Measurements from ENCODE around the gene TNFRSF6B.

Gene TNFRSF6B

DNA sequence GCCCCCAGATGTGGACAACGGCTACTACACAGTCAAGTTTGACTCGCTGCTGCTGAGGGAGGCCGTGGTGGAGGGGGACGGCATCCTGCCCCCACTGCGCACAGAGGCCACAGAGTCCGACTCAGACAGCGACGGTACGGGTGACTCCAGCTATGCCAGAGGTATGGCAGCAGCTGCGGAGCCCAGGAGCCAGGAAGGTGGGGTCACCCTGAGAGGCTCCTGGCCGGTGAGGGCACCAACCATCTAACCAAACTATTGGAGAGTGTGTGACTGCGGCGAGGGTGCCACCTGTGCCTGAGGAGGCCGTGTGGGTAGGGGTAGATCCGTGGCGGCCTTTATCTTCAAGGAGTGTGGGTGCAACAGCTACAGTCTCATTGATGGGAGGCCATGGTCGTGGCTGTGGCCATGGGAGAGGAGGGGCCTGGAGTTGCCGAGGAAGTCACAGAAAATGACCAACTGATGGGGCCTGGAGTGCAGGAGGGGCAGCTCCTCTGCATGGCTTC, 37.2 kb downstream of the TNFRSF6B start:
- TF ChIP-seq, protein P1, sequence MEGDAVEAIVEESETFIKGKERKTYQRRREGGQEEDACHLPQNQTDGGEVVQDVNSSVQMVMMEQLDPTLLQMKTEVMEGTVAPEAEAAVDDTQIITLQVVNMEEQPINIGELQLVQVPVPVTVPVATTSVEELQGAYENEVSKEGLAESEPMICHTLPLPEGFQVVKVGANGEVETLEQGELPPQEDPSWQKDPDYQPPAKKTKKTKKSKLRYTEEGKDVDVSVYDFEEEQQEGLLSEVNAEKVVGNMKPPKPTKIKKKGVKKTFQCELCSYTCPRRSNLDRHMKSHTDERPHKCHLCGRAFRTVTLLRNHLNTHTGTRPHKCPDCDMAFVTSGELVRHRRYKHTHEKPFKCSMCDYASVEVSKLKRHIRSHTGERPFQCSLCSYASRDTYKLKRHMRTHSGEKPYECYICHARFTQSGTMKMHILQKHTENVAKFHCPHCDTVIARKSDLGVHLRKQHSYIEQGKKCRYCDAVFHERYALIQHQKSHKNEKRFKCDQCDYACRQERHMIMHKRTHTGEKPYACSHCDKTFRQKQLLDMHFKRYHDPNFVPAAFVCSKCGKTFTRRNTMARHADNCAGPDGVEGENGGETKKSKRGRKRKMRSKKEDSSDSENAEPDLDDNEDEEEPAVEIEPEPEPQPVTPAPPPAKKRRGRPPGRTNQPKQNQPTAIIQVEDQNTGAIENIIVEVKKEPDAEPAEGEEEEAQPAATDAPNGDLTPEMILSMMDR (IDR thresholded peaks at IDR 0.05; ENCODE audit: low read depth, low read length, missing control alignments) = no peak
- no peak overlapping the region for H3K4me3 ChIP-seq (ENCODE audit: low read depth, low read length)
- no peak for DNase-seq (ENCODE audit: low read depth)

DNA sequence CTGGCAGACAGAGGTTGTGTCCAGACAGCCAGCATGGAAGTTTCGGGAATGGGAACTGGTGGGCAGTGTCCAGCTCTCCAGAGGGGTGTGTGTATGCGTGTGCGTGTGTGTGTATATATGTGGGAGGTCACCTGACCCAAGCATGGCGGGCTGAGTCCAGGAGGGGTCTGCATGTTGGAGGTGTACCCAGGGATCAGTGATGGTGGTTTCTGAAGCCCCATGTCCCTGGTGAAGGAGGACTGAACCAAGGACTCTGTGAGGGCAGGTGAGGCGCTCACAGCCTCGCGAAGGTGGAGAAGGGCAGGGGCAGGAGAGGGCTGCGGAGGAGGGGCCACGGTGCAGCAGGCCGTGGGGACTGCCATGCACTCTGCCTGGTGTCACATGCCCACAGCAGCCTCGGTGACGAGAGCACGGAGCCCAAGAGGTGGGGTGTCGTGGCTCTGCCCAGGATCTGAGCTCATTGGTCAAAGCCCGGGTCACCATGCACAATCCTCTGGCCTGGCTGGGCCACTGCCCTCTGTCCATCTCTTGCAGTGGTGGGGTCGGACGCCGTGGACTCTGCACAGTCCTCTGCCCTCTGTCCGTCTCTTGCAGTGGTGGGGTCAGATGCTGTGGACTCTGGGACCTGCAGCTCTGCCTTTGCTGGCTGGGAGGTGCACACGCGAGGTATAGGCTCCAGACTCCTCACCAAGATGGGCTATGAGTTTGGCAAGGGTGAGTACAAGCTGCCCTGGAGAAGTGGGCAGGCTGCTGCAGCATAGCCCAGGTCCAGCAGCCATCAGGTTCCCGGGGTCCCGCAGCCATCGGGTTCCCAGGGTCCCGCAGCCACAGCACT, 37.9 kb downstream of the TNFRSF6B start:
- H3K4me3 ChIP-seq (ENCODE audit: low read depth, low read length) = no peak overlapping the region
- DNase-seq (ENCODE audit: low read depth) = no peak
- TF ChIP-seq, protein P1 (IDR thresholded peaks at IDR 0.05; ENCODE audit: low read depth, low read length, missing control alignments) = no peak

DNA sequence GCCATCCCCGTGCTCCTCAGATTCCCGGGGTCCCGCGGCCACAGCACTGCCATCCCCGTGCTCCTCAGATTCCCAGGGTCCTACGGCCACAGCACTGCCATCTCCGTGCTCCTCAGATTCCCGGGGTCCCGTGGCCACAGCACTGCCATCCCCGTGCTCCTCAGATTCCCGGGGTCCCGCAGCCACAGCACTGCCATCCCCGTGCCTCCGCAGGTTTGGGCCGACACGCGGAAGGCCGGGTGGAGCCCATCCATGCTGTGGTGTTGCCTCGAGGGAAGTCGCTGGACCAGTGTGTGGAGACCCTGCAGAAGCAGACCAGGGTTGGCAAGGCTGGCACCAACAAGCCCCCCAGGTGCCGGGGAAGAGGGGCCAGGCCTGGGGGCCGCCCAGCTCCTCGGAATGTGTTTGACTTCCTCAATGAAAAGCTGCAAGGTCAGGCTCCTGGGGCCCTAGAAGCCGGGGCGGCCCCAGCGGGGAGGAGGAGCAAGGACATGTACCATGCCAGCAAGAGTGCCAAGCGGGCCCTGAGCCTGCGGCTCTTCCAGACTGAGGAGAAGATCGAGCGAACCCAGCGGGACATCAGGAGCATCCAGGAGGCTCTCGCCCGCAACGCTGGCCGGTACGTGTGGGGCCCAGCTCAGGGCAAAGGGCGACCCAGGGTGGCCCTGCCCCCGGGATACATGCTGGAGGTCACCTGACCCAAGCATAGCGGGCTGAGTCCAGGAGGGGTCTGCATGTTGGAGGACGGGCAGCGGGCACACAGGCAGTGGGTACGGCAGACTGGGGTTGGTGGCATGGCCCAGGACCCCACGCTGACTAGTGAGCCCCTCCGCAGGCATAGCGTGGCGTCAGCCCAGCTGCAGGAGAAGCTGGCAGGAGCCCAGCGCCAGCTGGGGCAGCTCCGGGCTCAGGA, 38.8 kb downstream of the TNFRSF6B start:
- TF ChIP-seq, protein P1 (IDR thresholded peaks at IDR 0.05; ENCODE audit: low read depth, low read length, missing control alignments) = no peak
- no peak for DNase-seq (ENCODE audit: low read depth)
- H3K4me3 ChIP-seq (ENCODE audit: low read depth, low read length) = no peak overlapping the region

- TF ChIP-seq, protein P1 (IDR thresholded peaks at IDR 0.05; ENCODE audit: low read depth, low read length, missing control alignments) = no peak
- H3K4me3 ChIP-seq (ENCODE audit: low read depth, low read length) = peak within 1 kb of the TSS; percentile 65
Measured at GRCh38 chr20:63735859-63736718, 39.6 kb downstream of the TNFRSF6B start, which contains the start of gene LIME1. Gene LIME1, plus strand, starts transcription at chr20:63736664. Its CDS starts 886 bp downstream, at chr20:63737550.

DNA sequence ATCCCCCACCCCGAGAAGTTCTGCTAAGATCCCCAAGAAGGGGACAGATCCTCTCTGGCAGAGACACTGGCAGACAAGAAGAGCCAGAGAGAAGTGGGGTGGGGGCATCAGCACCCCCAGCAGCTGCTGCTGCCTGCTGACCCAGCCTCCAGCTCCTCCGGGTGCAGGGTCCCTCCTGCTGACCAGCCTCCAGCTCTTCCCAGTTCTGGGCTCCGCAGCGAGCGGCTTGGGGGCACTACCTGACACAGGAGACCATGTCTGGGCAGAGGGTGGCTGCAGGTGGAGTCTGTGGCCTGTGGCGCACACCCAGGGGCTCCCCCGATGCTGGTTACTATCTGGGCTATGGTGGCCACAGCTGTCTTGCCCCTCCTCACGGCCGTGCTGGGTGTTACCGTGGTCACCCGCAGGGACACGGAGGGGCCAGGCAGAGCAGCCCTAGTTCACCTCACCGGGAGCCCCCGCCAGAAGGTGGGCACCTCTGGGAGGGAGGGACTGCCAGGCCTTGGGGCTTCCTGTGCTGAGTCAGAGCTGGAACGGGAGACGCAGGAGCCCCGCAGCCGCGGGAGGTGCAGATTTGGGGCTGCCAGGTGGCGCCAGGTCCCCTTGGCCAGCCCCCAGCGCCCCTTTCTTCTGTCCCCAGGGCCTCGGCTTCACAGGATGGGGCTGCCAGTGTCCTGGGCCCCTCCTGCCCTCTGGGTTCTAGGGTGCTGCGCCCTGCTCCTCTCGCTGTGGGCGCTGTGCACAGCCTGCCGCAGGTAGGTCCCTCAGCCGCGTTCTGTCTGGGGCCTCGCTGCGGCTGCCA, 40.6 kb downstream of the TNFRSF6B start:
- H3K4me3 ChIP-seq (ENCODE audit: low read depth, low read length) = peak overlapping the region; percentile 65
- TF ChIP-seq, protein P1 (IDR thresholded peaks at IDR 0.05; ENCODE audit: low read depth, low read length, missing control alignments) = no peak
- DNase-seq (ENCODE audit: low read depth) = no peak

More at GRCh38 chr20:63735859-63736718, 39.6 kb downstream of the TNFRSF6B start, which contains the start of gene LIME1:
- DNase-seq (ENCODE audit: low read depth) = peak; percentile 45

Data from GM12864 (cell line).